IPS-18a (cell line): ENCODE measurements around the gene COL5A1.
"Not testable (repeated sequence)": the region's sequence is repeated elsewhere in the genome, so short reads cannot be mapped to it uniquely, and the experiment has no call there.

ENCODE experiments used
- H3K27ac ChIP-seq: one replicate; pipeline ENCODE4 v1.5.1; 2013; ENCODE audit warnings: low read length
- H3K27me3 ChIP-seq: one replicate; pipeline ENCODE4 v1.6.1; 2013; ENCODE audit warnings: mild to moderate bottlenecking, low read length; ENCODE audit not compliant: control insufficient read depth, insufficient read depth
- H3K36me3 ChIP-seq: one replicate; pipeline ENCODE4 v1.6.1; 2013; ENCODE audit warnings: low read depth, low read length; ENCODE audit not compliant: control insufficient read depth
- H3K4me1 ChIP-seq: one replicate; pipeline ENCODE4 v1.6.1; 2013; ENCODE audit warnings: low read depth, low read length; ENCODE audit not compliant: control insufficient read depth
- H3K4me3 ChIP-seq: one replicate; pipeline ENCODE4 v1.5.1; 2013; ENCODE audit warnings: low read length
- H3K9ac ChIP-seq: one replicate; pipeline ENCODE4 v1.6.1; 2013; ENCODE audit warnings: mild to moderate bottlenecking, low read length, moderate library complexity
- H3K9me3 ChIP-seq: one replicate; pipeline ENCODE4 v1.6.1; 2013; ENCODE audit warnings: low read depth, low read length; ENCODE audit not compliant: control insufficient read depth

COL5A1 gene

DNA sequence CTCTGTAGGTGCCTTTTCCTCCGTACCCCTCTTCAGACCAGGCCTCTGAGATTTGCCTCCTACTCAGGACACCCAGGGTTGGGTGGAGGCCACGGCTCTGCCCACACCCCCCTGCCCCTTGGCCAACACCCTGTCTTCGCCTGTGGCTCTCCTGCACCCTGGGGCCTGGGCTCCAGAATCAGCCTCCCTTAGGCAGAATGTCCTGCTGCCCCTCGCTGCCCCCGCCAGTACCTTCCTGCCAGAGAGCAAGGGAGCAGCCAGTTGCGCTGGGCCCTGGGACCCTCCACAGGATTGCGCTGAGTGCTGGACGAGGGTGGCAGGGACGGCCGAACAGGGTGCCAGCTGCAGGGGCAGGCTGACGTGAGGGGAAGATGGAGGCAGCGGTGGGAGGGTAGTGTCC lies 53.5 kb downstream of the COL5A1 start:
- H3K9me3 ChIP-seq, result no peaks in the 10 kb centered on the region
- H3K36me3 ChIP-seq, result no peaks in the 10 kb centered on the region
- no peaks in the 10 kb centered on the region for H3K4me1 ChIP-seq
- no peak overlapping the region for H3K27ac ChIP-seq
- H3K9ac ChIP-seq, result no peak overlapping the region
- H3K4me3 ChIP-seq, result no peak overlapping the region
- no peaks in the 10 kb centered on the region for H3K27me3 ChIP-seq

DNA sequence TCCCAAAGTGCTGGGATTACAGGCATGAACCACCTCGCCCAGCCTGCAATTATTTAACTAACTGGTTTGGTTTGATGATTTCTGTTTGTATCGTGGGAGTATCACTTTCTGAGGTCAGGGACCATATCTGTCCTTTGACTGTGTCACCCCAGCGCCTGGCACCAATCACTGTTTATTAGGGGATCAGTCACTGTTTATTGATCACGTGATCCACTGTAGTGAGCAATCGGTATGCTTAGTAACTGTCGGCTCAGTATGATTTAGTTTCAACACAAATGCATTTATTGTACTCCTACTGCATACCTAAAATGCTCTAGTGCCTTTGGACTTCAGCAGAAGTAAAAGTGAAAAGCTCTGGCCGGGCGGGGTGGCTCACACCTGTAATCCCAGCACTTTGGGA lies 54.8 kb downstream of the COL5A1 start:
- Histone ChIP-seq H3K4me3 (no peak overlapping the region), H3K27me3 (no peaks in the 10 kb centered on the region), H3K36me3 (no peaks in the 10 kb centered on the region), H3K4me1 (no peaks in the 10 kb centered on the region), H3K9me3 (no peaks in the 10 kb centered on the region), H3K27ac (no peak overlapping the region), H3K9ac (no peak overlapping the region)

- Histone ChIP-seq H3K4me1 (no peaks in the 10 kb centered on the region), H3K9me3 (no peaks in the 10 kb centered on the region), H3K36me3 (no peaks in the 10 kb centered on the region), H3K27ac (no peak overlapping the region), H3K9ac (no peak overlapping the region), H3K4me3 (no peak overlapping the region), H3K27me3 (no peaks in the 10 kb centered on the region)
These were observed 56.5 kb downstream of the COL5A1 start for GRCh38 chr9:134698111-134698510.

- H3K9me3 ChIP-seq, result no peaks in the 10 kb centered on the region
- no peak overlapping the region for H3K27ac ChIP-seq
- no peaks in the 10 kb centered on the region for H3K4me1 ChIP-seq
- no peaks in the 10 kb centered on the region for H3K36me3 ChIP-seq
- no peak overlapping the region for H3K4me3 ChIP-seq
- no peaks in the 10 kb centered on the region for H3K27me3 ChIP-seq
- no peak overlapping the region for H3K9ac ChIP-seq
These were observed 57.2 kb downstream of the COL5A1 start for GRCh38 chr9:134698587-134699342.

DNA sequence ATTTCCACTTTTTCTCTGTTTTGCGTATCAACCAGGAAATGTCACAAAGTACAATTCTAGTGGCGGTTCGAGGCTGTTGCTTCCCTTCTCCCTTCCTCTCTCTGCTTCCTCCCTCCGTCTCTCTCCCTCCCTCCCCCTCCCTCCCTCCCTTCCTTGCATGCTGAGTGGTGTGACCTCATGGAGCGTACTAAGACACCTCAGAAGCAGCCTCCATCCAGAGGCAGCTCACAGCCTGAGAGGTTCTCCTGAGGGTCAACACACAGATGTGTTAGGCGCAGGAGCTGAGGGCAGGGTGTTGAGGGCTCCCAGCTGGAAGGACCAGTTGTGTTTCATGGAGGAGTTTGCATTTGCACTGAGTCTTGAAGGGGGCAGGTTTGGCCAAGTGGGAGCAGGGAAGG lies 57.7 kb downstream of the COL5A1 start:
- H3K27ac ChIP-seq, result no peak overlapping the region
- H3K4me1 ChIP-seq, result no peaks in the 10 kb centered on the region
- no peaks in the 10 kb centered on the region for H3K9me3 ChIP-seq
- no peak overlapping the region for H3K4me3 ChIP-seq
- H3K9ac ChIP-seq, result no peak overlapping the region
- H3K27me3 ChIP-seq, result no peaks in the 10 kb centered on the region
- no peaks in the 10 kb centered on the region for H3K36me3 ChIP-seq

DNA sequence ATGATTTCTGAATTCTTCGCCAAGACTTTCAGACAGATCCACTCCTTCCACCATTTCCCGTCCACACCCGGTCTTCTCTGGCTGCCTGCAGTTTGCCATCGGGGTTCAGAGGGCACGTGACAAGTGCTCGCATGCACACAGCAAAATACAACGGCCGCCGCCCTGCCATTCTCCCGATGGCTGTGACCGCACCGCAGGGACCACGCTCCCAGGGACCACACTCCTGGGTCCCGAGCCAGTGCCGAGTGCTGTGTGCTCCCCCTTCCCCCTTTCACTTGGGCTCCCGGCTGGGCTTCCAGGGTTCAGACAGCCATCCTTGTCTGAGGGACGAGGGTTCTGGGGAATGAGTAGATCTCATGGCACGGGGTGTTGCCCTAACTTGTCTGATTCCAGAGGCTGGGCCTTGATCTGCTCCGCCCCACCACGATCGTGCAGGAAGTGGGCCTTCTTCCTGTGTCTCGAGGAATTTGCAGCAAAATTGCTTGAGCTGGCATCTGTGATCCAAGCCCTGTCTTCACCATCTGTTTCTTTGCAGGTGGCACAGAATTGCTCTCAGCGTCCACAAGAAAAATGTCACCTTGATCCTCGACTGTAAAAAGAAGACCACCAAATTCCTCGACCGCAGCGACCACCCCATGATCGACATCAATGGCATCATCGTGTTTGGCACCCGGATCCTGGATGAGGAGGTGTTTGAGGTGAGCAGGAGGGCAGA lies 59.2 kb downstream of the COL5A1 start:
- no peaks in the 10 kb centered on the region for H3K9me3 ChIP-seq
- H3K27me3 ChIP-seq, result no peaks in the 10 kb centered on the region
- no peaks in the 10 kb centered on the region for H3K36me3 ChIP-seq
- no peak overlapping the region for H3K9ac ChIP-seq
- no peaks in the 10 kb centered on the region for H3K4me1 ChIP-seq
- H3K27ac ChIP-seq, result no peak overlapping the region
- H3K4me3 ChIP-seq, result no peak overlapping the region

GRCh38 chr9:134701581-134702259 lies 60.1 kb downstream of the COL5A1 start:
- no peaks in the 10 kb centered on the region for H3K36me3 ChIP-seq
- H3K4me1 ChIP-seq, result no peaks in the 10 kb centered on the region
- H3K27ac ChIP-seq, result no peak overlapping the region
- no peak overlapping the region for H3K9ac ChIP-seq
- H3K4me3 ChIP-seq, result no peak overlapping the region
- H3K9me3 ChIP-seq, result no peaks in the 10 kb centered on the region
- no peaks in the 10 kb centered on the region for H3K27me3 ChIP-seq

GRCh38 chr9:134702291-134702690 lies 60.7 kb downstream of the COL5A1 start:
- H3K36me3 ChIP-seq, result no peaks in the 10 kb centered on the region

DNA sequence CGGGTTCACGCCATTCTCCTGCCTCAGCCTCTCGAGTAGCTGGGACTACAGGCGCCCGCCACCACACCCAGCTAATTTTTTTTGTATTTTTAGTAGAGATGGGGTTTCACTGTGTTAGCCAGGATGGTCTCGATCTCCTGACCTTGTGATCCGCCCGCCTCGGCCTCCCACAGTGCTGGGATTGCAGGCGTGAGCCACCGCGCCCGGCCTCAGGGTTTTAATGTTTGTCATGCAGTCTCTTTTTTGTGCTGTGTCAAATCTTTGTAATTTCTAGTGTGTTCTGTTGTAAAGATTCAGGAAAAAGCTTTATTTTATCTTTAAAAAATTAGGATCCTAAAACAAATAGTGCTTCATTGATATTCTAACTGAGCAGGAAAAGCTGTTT lies 62.1 kb downstream of the COL5A1 start:
- H3K27ac ChIP-seq, H3K9ac ChIP-seq, H3K4me3 ChIP-seq, H3K27me3 ChIP-seq, H3K36me3 ChIP-seq, H3K4me1 ChIP-seq, H3K9me3 ChIP-seq: not testable (repeated sequence)

More at GRCh38 chr9:134702291-134702690, 60.7 kb downstream of the COL5A1 start:
- no peak overlapping the region for H3K4me3 ChIP-seq
- no peaks in the 10 kb centered on the region for H3K4me1 ChIP-seq
- H3K9me3 ChIP-seq, result no peaks in the 10 kb centered on the region
- no peaks in the 10 kb centered on the region for H3K27me3 ChIP-seq
- no peak overlapping the region for H3K9ac ChIP-seq
- no peak overlapping the region for H3K27ac ChIP-seq

DNA sequence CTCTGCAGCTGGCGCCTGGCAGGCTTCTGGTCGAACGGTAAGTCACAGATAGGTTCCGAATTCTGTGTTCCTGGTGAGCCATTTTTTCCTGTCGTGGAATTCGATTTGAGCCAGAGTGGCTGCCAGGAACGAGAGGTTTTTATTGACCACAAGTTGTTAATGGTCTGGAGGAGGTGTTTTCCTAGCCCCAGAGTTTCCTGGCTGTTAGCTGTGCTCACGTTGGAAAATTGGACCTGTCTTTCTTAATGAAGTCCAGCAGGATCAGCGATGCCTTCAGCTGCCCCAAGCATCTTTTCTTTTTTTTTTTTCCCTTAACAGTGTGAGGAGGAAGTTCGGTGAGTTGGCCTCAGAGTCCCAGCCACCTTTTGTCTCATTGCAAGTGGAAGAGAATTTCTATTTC lies 62.9 kb downstream of the COL5A1 start:
- Histone ChIP-seq H3K36me3 (no peaks in the 10 kb centered on the region), H3K27ac (no peak overlapping the region), H3K27me3 (no peaks in the 10 kb centered on the region), H3K9me3 (no peaks in the 10 kb centered on the region), H3K4me3 (no peak overlapping the region), H3K4me1 (no peaks in the 10 kb centered on the region), H3K9ac (no peak overlapping the region)

GRCh38 chr9:134705786-134706185 lies 64.2 kb downstream of the COL5A1 start:
- Histone ChIP-seq H3K27me3 (no peaks in the 10 kb centered on the region), H3K4me1 (no peaks in the 10 kb centered on the region), H3K4me3 (no peak overlapping the region), H3K9me3 (no peaks in the 10 kb centered on the region), H3K36me3 (no peaks in the 10 kb centered on the region), H3K9ac (no peak overlapping the region), H3K27ac (no peak overlapping the region)
